GM18861 (cell line): ENCODE data around the gene ITGB2.

Experiments used
- ATAC-seq: cut with Tn5 transposase; IDR thresholded peaks from one replicate; pipeline ENCODE4 v1.9.1; 2021; ENCODE audit not compliant: unreplicated experiment

ITGB2 gene

GRCh38 chr21:44955798-44956175, 35.1 kb upstream of the ITGB2 start:
- ATAC-seq = no peak

GRCh38 chr21:44955141-44955797, 34.6 kb upstream of the ITGB2 start:
- no peak for ATAC-seq

- ATAC-seq = no peak
These were observed 33.6 kb upstream of the ITGB2 start for GRCh38 chr21:44954281-44954771.

GRCh38 chr21:44953628-44954021, 32.9 kb upstream of the ITGB2 start:
- ATAC-seq = no peak

GRCh38 chr21:44952929-44953627, 32.4 kb upstream of the ITGB2 start:
- no peak for ATAC-seq

- no peak for ATAC-seq
These were observed 31.6 kb upstream of the ITGB2 start for GRCh38 chr21:44952116-44952928.

- ATAC-seq = no peak
These were observed 30.7 kb upstream of the ITGB2 start for GRCh38 chr21:44951186-44951915.

GRCh38 chr21:44950351-44950750, 29.7 kb upstream of the ITGB2 start:
- ATAC-seq = no peak

- no peak for ATAC-seq
These were observed 29.1 kb upstream of the ITGB2 start for GRCh38 chr21:44949779-44950198.

- no peak for ATAC-seq
These were observed 28.6 kb upstream of the ITGB2 start for GRCh38 chr21:44949161-44949778.

- no peak for ATAC-seq
These were observed 27.9 kb upstream of the ITGB2 start for GRCh38 chr21:44948426-44949120.

GRCh38 chr21:44947930-44948331, 27.2 kb upstream of the ITGB2 start:
- no peak for ATAC-seq

GRCh38 chr21:44947111-44947929, 26.6 kb upstream of the ITGB2 start:
- no peak for ATAC-seq

- no peak for ATAC-seq
These were observed 25.7 kb upstream of the ITGB2 start for GRCh38 chr21:44946254-44947041.

GRCh38 chr21:44944596-44944995, 23.9 kb upstream of the ITGB2 start:
- no peak for ATAC-seq

- no peak for ATAC-seq
These were observed 23.2 kb upstream of the ITGB2 start for GRCh38 chr21:44943686-44944550.

GRCh38 chr21:44943005-44943685, 22.4 kb upstream of the ITGB2 start:
- ATAC-seq = no peak
